Epithelial cell of proximal tubule (primary cell): Measurements from ENCODE around the gene HMGCS2. TPM values are rescaled to one million over a fixed set of nuclear protein-coding genes. Genes with fewer than 3 reads are reported as not detected.
A peak's percentile ranks its signal among the peaks of the same experiment; 100 is the strongest.
"Not testable (repeated sequence)": the region's sequence is repeated elsewhere in the genome, so short reads cannot be mapped to it uniquely, and the experiment has no call there.

Experiments
- DNase-seq: peaks from one replicate; pipeline ENCODE4 v3.0.0-alpha.2; 2011; ENCODE audit warnings: low read depth
- H3K4me3 ChIP-seq: 2 replicates; pipeline ENCODE4 v1.5.1; 2011; ENCODE audit warnings: low read depth, mild to moderate bottlenecking, low read length
- CTCF ChIP-seq: conservative IDR thresholded peaks from 2 replicates; pipeline ENCODE4 v1.5.1; 2012; ENCODE audit warnings: low read depth, mild to moderate bottlenecking, low read length
- total RNA-seq: library from RNA; depleted of rRNA; stranded (reverse); fragments of >200 nt; gene quantifications from 2 replicates; pipeline ENCODE4 v1.2.3, GENCODE V29; 2015

HMGCS2 gene
- total RNA-seq, 1 donor from 2014 or later: not detected

GRCh38 chr1:119713749-119714456 lies 54.8 kb downstream of the HMGCS2 start:
- TF ChIP-seq CTCF: no peak
- DNase-seq: no peak
- H3K4me3 ChIP-seq: no peak overlapping the region

DNA sequence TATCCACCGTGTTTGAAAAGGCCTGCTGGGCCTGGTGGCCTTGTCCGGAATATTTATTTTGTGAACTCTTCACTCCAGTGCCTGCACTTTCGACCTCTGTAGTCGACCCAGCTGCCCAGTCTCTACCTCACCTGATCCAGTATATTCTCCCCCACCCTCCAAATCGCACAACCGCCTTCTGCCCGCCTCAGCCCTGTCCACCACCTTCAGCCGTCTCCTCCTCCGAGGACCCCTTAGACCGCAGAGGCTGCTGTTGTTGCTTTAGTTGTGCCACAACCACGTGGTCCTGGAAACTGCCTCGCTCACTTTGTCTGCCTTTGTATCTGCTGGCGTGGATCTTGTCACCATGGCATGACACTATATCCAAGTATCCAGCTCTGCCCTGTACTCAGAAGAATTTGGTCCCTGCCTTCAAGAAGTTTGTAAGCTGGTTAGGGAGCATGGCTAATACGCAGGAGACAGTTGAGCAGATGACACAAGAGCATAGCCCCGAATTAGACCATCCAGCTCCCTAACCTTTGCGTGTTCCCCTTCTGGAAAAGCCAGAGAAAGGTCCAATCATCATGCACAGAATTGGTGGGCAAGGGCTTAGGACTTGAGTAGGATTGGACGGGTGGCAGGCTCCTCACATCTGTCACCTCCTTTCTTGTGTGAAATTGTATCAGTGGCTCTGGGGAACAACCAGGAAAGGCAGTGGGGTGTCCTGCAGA lies 55.5 kb downstream of the HMGCS2 start:
- DNase-seq: no peak
- H3K4me3 ChIP-seq: peak overlapping the region; percentile 64
- TF ChIP-seq CTCF: no peak

DNA sequence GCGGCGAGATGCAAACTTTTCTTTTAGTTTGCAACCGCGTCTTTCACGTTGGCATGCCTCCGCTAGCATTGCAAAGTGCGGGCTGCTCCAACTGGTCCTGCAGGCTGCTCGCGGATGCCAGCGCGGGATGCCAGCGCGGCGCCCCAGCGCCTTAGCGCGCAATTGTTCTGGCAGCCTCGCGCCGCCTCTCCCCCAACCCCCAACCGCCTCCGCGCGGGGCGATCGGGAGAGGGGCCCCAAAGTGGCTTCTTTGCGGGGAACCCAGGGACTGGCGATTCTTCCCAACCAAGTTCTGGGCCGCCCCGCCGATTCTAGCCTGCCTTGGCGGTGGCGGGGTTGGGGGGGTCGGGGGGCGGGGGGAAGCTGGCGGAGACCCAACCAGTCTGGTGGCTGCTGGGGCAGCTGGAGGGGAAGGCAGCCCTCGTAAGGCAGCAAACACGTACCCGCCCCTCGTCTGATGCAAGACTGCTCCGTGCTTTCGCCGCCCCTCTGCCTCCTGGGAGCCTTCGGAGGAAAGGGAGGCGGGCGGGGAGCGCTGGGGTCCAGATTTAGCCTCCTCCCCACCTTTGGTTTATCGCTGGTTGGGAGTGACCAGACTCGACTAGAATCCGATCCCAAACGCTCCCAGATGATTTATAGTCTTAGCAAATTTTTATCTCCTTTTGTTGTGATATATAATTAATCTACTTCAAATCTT lies 56.2 kb downstream of the HMGCS2 start:
- DNase-seq: no peak
- no peak for TF ChIP-seq CTCF
- H3K4me3 ChIP-seq: peak overlapping the region; percentile 64

GRCh38 chr1:119711804-119712341 lies 56.8 kb downstream of the HMGCS2 start, which contains the start of gene PHGDH:
PHGDH (plus strand) TSS chr1:119711934; CDS start chr1:119712023, 89 bp downstream.
- TF ChIP-seq CTCF: no peak
- DNase-seq: peak; percentile 16
- H3K4me3 ChIP-seq: peak within 1 kb of the TSS; percentile 64

DNA sequence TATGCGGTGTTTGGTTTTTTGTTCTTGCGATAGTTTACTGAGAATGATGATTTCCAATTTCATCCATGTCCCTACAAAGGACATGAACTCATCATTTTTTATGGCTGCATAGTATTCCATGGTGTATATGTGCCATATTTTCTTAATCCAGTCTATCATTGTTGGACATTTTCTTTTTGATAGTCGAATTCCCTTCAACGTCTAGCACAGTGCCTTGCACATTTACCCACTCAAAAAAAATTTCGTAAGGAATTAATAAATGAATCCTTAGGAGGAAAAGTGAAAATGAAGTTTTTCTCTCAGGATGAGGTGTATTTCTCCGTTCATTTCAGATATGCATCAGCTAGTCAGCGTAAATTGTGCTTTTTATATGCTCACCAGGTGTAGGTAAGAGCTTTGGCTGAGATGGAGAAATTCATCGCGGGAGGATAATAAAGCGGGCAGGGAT lies 57.3 kb downstream of the HMGCS2 start:
- not testable (repeated sequence) for DNase-seq
- H3K4me3 ChIP-seq: peak overlapping the region; percentile 64

DNA sequence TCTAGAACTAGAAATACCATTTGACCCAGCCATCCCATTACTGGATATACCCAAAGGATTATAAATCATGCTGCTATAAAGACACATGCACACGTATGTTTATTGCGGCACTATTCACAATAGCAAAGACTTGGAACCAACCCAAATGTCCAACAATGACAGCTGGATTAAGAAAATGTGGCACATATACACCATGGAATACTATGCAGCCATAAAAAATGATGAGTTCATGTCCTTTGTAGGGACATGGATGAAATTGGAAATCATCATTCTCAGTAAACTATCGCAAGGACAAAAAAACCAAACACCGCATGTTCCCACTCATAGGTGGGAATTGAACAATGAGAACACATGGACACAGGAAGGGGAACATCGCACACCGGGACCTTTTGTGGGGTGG lies 62.1 kb downstream of the HMGCS2 start:
- not testable (repeated sequence) for DNase-seq, H3K4me3 ChIP-seq

DNA sequence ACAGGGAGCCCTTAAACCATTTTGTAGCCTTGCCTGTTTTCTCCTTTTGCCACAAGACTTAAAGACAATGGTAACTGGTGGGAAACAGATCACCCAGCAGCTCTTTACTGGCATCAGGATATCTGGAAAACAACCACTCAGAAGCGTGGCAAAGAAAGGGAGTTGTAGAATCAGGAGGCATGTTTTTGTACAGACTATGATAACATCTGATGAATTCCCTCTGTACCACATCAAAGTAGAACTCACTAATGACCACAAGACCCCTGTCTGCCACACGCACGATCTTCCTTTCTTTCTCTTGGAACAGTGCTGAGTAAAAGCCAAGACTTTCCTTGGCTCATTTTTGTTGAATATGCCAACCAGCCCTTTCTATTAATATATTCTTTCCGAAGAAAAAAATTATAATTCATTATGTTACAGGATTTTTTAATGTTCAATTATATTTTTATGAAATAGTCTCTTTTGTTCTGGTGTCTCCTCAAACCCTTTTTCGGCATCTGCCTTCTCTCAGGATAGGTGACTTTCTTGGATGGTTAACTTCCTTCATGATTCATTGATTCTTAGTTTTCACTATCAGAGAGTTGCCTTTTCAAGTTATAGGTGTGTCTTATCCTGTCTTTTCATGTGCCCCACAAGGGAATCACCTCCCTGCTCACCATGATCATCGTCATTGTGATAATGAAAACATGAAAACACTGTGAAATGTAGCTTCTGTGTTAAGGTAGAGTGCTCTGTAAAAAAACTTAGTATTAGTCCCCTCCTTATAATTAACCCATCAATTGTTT lies 64.8 kb downstream of the HMGCS2 start:
- no peak overlapping the region for H3K4me3 ChIP-seq
- no peak for TF ChIP-seq CTCF
- DNase-seq: no peak
